ENCODE data around the gene AKR1B1. TPM values are rescaled to one million over a fixed set of nuclear protein-coding genes. Genes with fewer than 3 reads are reported as not detected.
A peak's percentile ranks its signal among the peaks of the same experiment; 100 is the strongest.
"Not testable (repeated sequence)": the region's sequence is repeated elsewhere in the genome, so short reads cannot be mapped to it uniquely, and the experiment has no call there.

Gene AKR1B1
- total RNA-seq: 34.4 and 48.3 TPM in 2 replicates

- DNase-seq (ENCODE audit: low read depth in 2 of 2): peak; percentile 56 to 89
Measured at GRCh38 chr7:134458806-134459698, at the start of gene AKR1B1. Gene AKR1B1, minus strand, starts transcription at chr7:134459100. Its CDS starts 38 bp downstream, at chr7:134459062.

GRCh38 chr7:134505856-134506255, 47.0 kb upstream of the AKR1B1 start:
- no peak for DNase-seq (ENCODE audit: low read depth in 2 of 2)

GRCh38 chr7:134504660-134505164, 45.8 kb upstream of the AKR1B1 start:
- DNase-seq (ENCODE audit: low read depth in 2 of 2): peak in 1 of 2 donors; percentile 31

- no peak for DNase-seq (ENCODE audit: low read depth in 2 of 2)
Measured at GRCh38 chr7:134502463-134503371, 43.8 kb upstream of the AKR1B1 start.

- no peak for DNase-seq (ENCODE audit: low read depth in 2 of 2)
Measured at GRCh38 chr7:134500982-134501381, 42.1 kb upstream of the AKR1B1 start.

- no peak for DNase-seq (ENCODE audit: low read depth in 2 of 2)
Measured at GRCh38 chr7:134500406-134500805, 41.5 kb upstream of the AKR1B1 start.

- no peak for DNase-seq (ENCODE audit: low read depth in 2 of 2)
Measured at GRCh38 chr7:134495546-134495945, 36.6 kb upstream of the AKR1B1 start.

- DNase-seq (ENCODE audit: low read depth in 2 of 2): no peak
Measured at GRCh38 chr7:134493091-134493490, 34.2 kb upstream of the AKR1B1 start.

- not testable (repeated sequence) for DNase-seq (ENCODE audit: low read depth in 2 of 2)
Measured at GRCh38 chr7:134487721-134488120, 28.8 kb upstream of the AKR1B1 start.

- no peak for DNase-seq (ENCODE audit: low read depth in 2 of 2)
Measured at GRCh38 chr7:134485203-134485602, 26.3 kb upstream of the AKR1B1 start.

GRCh38 chr7:134483296-134483695, 24.4 kb upstream of the AKR1B1 start:
- no peak for DNase-seq (ENCODE audit: low read depth in 2 of 2)

GRCh38 chr7:134482858-134483257, 24.0 kb upstream of the AKR1B1 start:
- DNase-seq (ENCODE audit: low read depth in 2 of 2): no peak

GRCh38 chr7:134481167-134481566, 22.3 kb upstream of the AKR1B1 start:
- DNase-seq (ENCODE audit: low read depth in 2 of 2): no peak

- DNase-seq (ENCODE audit: low read depth in 2 of 2): peak; percentile 50 to 73
Measured at GRCh38 chr7:134480730-134481129, 21.8 kb upstream of the AKR1B1 start.

GRCh38 chr7:134480202-134480601, 21.3 kb upstream of the AKR1B1 start:
- no peak for DNase-seq (ENCODE audit: low read depth in 2 of 2)

GRCh38 chr7:134478707-134479106, 19.8 kb upstream of the AKR1B1 start:
- DNase-seq (ENCODE audit: low read depth in 2 of 2): no peak

- no peak for DNase-seq (ENCODE audit: low read depth in 2 of 2)
Measured at GRCh38 chr7:134477954-134478353, 19.1 kb upstream of the AKR1B1 start.

- no peak for DNase-seq (ENCODE audit: low read depth in 2 of 2)
Measured at GRCh38 chr7:134476044-134476443, 17.1 kb upstream of the AKR1B1 start.

GRCh38 chr7:134474828-134475227, 15.9 kb upstream of the AKR1B1 start:
- DNase-seq (ENCODE audit: low read depth in 2 of 2): no peak

GRCh38 chr7:134473861-134474291, 15.0 kb upstream of the AKR1B1 start:
- no peak for DNase-seq (ENCODE audit: low read depth in 2 of 2)

- DNase-seq (ENCODE audit: low read depth in 2 of 2): no peak
Measured at GRCh38 chr7:134472572-134473244, 13.8 kb upstream of the AKR1B1 start.
